NT2/D1 (cell line): ENCODE data around the gene HIPK2.

Source experiments
- YY1 ChIP-seq: IDR thresholded peaks from 2 replicates; pipeline ENCODE4 v1.6.1; 2011; ENCODE audit not compliant: insufficient read length, insufficient read depth
- ZNF274 ChIP-seq: IDR thresholded peaks from 2 replicates; pipeline ENCODE4 v1.6.1; 2011; ENCODE audit warnings: mild to moderate bottlenecking, low read depth, low read length

DNA sequence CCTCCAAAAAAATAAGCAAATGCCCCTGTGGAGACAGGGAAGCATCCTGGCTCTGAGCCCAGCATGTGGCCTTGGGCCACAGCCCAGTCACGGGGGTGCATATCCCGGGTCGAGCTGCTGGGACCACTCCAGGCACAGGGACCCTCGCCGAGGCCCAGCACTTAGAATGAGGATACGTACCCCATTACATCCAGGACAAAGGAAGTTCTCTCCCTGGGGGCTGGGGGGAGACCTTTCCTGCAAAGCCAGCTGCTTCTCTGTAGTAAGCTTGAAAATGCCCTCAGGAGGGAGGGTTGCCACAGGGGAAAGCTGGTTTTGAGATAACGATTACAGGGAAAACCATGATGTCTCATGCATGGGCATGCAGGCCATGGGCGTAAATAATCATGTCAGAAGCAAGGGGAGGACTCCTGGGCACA is 75.5 kb downstream of the HIPK2 start:
- no peak for TF ChIP-seq YY1
- no peak for TF ChIP-seq ZNF274
